SKM-1 treated with dmso at 0.1 percent for 144 hours (cell line): ENCODE data around the gene ENTPD7.

Source experiments
- DNase-seq: peaks from one replicate; lab custom pipeline; 2025; ENCODE audit not compliant: unreplicated experiment; lab: John Stamatoyannopoulos, UW

Gene ENTPD7

DNA sequence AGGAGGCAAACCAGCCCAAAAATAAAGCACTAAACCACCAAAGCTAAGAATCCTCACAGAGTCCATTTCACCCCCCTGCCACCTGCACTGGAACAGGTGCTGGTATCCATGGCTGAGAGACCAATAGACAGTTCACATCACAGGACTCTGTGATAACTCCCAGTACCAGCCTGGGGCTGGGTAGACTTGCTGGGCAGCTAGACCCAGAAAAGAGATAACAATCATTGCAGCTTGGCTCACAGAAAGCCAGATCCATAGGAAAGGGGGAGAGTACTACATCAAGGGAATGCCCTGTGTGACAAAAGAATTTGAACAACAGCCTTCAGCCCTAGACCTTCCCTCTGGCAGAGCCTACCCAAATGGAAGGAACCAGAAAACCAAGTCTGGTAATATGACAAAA, 25.5 kb upstream of the ENTPD7 start:
- DNase-seq: no peak

DNA sequence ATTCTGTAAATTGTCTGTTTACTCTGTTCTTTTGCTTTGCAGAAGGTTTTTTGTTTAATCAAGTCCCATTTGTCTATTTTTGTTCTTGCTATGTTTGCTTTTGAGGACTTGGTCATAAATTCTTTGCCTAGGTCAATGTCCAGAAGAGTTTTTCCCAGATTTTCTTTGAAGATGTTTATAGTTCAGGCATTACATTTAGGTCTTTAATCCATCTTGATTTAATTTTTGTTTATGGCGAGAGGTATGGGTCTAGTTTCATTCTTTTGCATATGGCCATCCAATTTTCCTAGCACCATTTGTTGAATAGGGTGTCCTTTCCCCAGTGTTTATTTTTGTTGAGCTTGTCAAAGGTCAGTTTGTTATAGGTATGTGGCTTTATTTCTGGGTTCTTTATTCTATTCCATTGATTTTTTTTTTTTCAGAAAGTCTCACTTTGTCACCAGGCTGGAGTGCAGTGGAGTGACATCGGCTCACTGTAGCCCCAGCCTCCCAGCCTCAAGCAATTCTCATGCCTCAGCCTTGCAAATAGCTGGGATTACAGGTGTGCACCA, 11.6 kb upstream of the ENTPD7 start:
- no peak for DNase-seq

DNA sequence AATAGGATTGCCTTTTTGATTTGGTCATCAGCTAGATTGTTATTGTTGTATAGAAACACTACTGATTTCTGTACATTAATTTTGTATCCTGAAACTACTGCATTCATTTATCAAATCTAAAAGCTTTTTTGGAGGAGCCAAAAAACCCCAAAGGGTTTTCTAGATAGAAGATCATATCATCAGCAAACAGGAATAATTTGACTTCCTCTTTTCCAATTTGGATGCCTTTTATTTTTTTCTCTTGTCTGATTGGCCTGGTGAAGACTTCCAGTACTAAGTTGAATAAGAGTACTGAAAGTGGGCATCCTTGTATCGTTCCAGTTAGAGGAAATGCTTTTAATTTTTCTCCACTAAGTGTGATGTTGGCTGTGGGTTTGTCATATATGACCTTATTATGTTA, 10.6 kb upstream of the ENTPD7 start:
- DNase-seq: no peak

DNA sequence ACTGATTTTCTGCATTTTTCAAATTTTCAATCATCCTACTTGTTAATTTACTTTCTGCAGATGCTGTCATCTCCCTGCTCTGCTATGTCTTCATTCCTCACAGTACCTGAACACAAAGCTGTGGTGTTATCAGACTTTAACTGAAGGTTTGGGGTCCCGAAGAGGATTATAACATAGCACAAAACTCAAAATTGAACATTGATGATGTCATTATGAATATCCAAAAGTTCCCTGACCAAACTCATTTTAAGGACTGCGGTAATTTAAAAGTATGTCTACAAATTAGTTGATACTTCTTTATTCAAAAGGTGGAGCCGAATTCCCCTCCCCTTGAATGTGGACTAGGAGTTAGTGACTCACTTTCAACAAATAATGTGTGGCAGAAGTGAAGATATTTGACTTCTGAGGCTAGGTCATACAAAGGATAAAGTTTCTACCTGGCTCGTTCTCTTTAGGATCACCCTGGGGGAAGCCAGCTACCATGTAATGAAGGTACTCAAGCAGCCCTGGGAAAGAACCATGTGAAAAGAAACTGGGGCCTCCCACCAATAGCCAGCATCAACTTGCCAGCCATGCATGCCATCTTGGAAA, 6.4 kb upstream of the ENTPD7 start:
- DNase-seq: no peak

DNA sequence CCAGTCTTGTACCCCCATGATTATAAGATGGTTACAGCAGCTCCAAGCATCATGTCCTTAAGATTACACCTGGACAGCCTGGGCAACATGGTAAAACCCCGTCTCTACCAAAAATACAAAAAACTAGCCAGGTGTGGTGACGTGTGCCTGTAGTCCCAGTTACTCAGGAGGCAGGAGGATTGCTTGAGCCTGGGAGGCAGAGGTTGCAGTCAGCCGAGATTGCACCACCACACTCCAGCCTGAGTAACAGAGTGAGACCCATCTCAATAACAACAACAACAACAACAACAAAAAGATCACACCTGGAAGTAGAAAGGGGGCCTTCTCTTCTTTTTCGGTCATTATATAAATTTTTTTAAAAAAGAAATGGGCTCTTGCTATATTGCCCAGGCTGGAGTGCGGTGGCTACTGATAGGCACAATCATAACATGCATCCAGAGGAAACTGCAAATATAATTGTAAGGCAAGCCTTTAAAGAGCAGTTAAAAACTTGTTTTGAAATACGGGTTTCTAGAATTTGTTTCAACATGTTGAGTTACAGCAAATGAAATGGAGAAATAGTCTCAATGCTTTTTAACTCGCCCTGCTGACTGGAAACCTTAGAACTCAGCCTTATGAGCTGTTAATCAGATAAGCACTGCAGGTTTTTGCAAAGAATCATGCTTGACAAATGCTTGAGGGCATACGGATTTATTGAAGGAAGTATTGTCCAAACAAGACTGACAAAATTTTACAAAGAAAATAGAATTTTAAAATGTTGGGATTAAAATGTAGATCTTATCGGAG, 4.7 kb upstream of the ENTPD7 start:
- peak; percentile 32 for DNase-seq

DNA sequence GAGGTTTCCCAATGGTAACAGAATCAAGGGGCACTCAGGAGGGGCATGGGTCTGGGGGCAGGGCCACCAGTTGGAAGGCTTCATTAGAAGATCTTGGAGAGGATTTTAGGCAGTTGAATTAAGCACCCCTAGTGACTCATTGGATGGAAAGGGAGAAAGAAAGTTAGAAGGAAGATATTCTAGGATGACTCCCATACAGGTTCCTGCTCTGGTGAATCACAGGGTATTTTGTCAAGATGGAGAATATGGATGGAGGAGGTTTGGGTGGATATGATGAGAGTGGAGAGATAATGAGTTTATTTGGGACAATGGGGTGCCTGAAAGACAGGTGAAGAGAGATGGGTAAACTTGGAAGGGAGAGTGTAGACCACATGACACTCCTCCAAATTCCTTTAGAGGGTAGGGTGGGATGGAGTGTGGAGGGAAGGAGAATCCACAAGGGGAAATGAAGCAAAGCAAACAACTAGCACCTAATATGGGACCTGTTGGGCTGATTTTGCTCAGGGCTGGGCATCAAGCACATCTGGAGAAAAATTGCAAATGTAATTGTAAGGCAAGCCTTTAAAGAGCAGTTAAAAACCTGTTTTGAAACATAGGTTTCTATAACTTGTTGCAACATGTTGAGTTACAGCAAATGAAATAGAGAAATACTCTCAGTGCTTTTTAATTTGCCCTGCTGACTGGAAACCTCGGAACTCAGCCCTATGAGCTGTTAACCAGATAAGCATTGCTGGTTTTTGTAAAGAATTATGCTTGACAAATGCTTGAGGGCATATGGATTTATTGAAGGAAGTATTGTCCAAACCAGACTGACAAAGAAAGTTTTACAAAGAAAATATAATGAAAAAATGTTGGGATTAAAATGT, 2.9 kb upstream of the ENTPD7 start:
- peak; percentile 57 for DNase-seq

DNA sequence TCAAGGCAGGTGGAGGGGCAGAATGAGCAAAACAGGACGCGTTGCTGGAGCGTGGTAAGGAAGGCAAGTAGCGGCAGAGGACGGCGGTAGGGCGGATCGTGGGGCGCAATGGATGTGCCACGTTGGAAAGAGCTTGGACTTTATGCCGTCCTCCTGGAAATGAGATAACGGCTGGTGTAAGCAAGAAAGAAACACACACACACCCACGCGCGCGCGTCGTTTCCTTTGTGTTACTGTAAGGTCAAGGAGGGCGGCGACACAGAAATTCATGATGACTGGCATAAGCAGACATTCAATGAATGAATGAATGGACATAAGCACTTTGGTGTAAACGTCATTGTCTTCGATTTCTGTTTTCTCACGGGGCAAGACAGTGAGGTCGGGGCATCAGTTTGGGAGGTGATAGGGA, 683 bp upstream of the ENTPD7 start:
- DNase-seq: no peak

DNA sequence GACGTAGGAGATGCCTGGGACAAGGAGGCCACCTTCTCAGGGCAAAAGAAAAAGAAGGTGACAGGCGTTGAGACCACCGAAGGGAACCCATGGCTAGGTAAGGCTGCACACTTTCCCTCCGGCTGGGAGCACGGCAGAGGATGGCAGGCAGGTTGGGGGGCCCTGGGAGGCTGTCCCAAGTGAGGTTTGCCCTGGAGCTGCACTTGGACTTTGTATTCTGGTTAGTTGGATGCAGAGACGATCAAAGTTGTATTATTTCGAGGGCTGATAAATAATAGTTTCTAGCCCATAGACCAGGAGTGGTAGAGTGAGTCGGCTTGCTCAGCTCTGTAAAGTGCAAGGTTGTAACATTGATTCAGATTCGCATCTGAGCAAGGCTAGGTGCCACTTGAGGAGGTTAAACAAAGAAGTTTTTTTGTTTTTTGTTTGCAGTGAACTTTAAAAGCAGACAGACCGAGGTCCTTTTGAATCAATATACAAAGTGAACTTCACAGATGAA, 608 bp downstream of the ENTPD7 start:
- no peak for DNase-seq

DNA sequence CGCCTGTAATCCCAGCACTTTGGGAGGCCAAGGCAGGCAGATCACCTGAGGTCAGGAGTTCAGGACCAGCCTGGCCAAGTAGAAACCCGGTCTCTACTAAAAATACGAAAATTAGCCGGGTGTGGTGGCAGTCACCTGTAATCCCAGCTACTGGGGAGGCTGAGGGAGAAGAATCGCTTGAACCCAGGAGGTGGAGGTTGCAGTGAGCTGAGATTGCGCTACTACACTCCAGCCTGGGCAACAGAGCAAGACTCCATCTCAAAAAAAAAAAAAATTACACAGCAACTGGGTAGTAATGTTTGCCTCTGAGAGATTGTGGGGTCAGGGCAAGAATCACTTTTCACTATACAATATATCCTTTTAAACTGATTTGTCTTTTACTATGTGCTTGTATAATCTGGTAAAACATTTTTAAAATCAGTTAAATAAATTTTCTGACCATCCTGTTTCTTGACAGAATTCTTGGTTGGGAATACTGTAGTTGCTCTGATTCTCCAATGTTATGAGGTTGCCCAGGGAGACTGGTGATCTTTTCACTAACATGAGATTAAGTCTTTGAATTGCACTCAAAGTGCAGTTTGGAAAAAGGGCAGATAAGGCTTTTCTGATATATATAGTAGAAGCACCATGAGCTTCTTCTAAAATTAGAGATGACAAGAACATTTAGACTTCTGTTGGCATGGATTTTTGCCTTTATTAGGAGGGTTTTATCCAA, 1.5 kb downstream of the ENTPD7 start:
- DNase-seq: no peak

DNA sequence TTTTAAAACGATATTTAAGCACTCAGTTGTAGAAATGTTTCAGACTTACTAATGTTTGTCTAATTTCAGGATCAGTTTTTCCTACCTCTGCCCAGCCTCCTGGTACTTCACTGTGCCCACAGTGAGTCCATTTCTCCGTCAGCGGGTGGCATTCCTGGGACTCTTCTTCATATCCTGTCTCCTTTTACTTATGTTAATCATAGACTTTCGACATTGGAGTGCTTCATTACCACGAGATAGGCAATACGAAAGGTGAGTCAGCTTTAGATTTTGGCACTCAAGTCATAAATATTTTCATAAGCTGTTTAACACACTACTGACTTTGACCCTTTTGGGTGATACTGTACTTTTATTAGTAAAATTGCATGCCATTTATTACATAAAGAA, 2.1 kb downstream of the ENTPD7 start:
- DNase-seq: no peak

DNA sequence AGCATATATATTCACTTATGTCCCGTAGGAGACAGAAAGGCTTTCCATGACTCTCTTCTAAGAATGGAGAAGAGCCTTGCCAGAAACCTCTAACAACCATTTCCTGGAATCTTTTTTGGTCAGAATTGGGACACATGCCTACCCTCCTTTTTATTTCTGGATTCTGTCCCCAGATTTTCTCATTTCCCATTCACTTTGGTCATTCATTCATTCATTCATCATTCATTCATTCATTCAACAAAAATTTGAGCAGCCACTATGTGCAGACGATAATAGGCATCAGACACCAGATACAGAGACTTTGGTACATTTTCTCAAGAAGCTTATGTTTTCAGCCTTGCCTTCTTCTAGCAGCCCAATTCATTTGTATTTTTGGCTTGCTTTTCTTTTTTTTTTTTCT, 6.0 kb downstream of the ENTPD7 start:
- DNase-seq: no peak

DNA sequence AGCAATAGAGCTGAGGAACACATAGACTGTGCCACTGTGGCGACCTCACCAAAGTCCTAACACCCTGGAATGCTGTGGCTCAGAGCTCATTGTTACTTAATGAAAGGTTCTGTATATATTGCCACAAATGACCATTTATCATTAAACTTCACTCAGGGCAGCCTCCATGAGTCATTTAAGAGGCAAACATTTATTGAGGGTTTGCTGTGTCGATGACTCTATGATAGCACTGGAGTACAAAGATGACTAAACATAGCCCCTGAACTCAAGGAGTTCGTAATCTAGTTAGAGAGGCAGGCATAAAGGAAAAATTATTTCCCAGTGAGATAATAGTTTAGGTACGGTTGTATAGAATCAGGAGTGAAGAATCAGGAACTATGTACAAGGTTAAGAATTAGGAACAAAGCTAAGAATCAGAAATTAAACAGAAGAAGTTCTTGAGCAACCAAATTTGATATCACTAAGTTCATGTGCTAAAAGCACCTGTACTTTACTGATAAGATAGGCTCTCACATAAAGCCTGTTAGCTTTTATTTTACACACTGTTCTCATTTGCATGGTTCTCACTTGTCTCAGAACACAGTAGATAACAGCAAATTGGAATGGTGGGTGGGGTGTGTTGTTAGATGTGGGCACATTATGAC, 7.9 kb downstream of the ENTPD7 start:
- no peak for DNase-seq

DNA sequence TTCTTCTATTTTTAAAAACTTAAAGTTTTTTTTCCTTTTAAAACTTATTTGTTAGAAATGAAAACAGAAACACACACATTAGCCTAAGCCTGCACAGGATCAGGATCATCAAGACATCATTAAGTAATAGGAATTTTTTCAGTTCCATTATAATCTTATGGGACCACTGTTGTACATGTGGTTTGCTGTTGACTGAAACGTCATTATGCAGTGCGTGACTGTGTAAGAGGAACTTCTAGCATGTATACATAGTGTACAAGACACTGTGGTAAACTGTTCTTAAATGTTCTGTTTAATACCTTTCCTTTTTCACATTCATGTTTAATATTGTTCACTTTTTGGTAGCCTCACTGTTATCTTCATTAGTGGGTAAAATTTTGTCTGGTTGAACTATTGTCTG, 12.1 kb downstream of the ENTPD7 start:
- no peak for DNase-seq

DNA sequence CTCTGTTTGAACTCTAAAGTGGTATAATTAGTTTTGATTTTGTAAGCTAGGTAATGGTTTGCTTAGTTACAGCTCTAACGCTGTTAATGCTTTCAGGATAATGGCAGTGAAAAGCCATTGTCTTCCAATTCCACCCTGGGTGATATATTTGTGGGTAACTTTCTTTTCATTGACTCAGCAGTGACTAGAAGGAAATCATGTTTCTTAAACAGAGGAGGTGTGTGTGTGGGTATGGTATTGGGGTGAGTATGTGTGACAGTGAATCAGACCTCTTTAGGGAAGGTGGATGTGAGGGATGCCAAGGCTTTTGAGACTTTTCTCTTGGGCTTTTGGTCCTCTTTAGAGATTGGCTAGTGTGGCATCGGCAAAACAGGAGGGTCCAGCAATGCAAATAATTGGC, 13.6 kb downstream of the ENTPD7 start:
- DNase-seq: no peak

DNA sequence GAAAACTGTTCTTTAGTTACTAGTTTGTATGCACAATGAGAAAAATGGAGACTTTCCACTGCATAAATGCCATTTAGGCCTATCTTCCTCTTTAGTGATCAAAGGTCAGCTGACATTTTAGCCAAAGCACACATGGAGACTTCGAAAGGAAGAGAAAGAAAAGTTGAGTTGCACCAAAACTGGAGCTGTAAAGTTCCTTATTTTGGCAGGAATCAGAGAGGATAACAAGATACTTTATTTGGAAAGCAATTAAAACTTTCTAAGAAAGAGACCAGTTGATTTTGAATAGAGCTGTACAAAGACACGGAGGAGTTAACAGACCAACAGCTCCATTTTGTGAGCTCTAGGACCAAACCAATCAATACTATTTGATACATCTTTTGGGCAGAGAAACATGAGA, 14.2 kb downstream of the ENTPD7 start:
- no peak for DNase-seq

DNA sequence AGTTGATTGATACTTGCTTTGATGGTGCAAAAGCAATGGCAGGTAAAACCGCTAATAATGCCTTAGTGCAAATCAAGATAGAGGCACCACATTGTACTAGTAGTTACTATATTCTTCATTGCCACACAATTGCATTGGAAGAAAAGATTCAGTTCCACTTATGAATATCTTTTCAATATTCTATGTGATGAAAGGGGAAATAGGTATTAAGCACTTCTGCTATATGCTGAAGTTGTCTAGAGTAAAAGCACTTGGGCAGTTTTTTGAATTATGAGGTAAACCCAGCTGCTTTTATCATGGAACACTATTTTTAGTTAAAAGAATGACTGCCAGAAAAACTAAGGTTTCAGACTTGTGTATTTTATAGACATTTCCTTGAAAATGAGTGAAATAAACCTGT, 15.5 kb downstream of the ENTPD7 start:
- DNase-seq: peak; percentile 8

DNA sequence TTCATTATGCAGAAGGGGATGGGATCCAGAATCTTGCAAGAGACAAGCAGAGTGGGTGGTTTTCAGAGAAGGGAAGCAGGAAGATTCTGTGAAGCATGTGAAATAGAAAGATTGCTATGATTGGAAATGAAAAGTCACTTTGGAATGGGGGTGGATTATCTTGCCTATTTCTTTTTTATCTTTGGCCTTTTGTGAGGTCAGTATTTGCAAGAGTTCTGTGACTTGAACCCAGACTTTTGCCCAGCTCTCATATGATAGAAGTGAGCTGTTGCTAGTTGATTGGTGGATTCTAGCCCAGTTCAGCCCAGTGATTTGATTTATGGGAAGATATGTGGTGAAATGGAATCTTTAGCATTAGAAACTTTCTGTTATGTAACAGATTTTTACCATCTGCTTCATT, 17.1 kb downstream of the ENTPD7 start:
- no peak for DNase-seq

DNA sequence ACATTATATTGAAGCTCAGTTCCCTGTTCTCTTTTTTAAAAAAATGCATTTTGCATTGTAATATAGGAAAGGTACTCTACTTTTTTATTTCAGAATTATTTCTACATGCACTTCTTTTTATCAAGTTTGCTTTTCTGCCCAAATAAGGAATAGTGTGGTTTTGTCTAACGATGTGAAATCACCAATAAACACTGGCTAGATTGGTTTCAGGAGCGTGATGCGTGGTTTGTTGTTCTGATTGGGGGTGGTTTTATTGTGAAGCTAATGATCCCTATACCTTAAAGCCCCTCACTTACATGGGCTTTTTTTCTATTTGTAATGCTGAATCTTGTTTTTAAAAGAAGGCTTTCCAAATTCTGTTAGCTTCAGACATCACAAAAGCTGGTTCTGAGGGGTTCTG, 17.6 kb downstream of the ENTPD7 start:
- no peak for DNase-seq

DNA sequence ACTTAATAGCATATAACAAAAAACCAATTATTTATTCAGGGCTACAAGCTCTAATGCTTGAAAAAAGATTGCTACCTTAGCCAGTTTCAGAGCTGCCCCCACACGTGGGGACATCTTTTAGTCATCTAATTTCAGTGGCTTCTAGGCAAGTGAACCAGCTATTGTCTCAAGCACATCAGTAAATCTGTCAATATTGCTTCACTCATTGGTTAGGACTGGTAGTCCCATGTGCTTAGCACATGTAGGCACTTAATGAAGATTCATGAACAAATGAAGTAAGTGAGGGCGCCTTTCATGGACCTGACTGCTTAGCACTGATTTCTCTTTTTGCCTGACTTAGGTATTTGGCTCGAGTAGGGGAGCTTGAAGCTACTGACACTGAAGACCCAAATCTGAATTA, 19.6 kb downstream of the ENTPD7 start:
- DNase-seq: no peak

DNA sequence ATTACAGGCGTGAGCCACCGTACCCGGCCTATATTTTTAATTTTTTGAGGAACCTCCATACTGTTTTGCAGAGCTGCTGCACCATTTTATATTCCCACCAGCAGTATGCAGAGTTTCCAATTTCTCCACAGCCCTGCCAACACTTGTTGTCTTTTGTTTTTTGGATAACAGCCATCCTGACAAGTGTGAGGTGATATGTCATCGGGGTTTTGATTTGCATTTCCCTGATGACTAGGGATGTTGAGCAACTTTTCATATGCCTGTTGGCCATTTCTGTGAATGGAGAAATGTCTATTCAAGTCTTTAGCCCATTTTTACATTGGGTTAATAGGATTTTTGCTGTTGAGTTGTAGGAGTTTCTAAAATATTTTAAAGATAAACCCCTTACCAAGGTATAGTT, 22.2 kb downstream of the ENTPD7 start:
- DNase-seq: no peak
